GM21737 (cell line): Measurements from ENCODE around the gene NOS1.

Experiments used
- ATAC-seq: cut with Tn5 transposase; IDR thresholded peaks from one replicate; pipeline ENCODE4 v1.9.1; 2021; ENCODE audit warnings: mild to moderate bottlenecking, moderate library complexity; ENCODE audit not compliant: unreplicated experiment

NOS1 gene

DNA sequence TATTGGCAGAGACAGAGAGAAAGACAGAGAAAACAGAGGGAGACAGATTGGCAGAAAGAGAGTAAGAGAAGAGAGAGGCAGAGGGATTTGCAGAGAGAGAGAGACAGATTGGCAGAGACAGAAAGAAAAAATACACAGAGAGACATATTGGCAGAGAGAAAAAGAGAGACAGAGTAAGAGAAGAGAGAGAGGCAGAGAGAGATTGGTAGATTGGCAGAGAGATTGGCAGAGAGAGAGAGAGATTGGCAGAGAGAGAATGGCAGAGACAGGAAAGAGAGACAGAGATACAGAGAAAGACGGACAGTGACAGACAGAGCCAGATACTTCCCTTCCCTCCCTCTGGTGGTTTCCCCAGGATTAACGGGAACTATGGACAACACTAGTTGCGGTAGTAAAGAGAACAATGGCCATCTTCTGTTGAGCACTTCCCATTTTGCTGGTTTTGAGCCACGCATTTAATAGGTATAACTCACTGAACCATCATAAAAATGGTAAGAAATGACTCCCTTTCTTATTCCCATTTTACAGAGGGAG, 2.6 kb upstream of the NOS1 start:
- no peak for ATAC-seq

- no peak for ATAC-seq
Observed at GRCh38 chr12:117363056-117363662, 1.7 kb upstream of the NOS1 start.

DNA sequence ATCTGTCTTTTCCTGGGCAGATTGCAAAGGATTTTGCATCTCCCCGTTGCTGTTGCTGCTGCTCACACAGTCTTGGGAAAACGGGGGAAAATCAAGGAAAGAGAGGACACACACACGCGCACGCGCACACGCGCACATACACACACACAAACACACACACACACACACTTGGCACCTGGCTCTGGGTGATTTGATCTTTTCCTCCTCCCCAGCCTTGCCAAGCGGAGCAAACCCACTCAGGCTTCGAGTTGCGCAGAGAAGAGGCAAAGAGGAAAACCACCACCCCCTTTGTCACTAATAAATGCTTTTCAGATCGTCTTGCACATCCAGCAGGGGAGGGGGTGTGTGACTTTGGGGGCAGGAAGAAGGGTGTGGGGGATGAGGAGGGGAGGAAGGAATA, 965 bp upstream of the NOS1 start:
- ATAC-seq: no peak

DNA sequence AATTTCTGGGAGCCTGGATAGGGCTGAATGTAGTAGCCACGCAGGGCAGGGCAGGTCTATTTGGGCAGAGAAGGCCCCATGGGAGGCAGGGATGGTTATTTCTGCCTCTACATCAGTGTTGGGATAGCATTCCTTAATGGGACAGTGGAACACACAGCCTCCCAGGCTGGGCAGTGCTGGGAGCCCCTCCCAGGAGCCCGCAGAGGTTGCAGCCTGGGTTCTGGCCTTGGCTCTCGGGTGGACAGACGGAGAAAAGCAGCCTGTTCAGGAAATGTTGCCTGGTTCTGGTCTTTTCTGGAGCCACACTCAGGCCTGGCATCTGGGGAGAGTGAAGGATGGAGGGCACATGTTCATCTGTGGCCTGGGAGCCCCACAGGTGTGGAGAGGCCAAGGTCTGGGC, 479 bp upstream of the NOS1 start:
- no peak for ATAC-seq

DNA sequence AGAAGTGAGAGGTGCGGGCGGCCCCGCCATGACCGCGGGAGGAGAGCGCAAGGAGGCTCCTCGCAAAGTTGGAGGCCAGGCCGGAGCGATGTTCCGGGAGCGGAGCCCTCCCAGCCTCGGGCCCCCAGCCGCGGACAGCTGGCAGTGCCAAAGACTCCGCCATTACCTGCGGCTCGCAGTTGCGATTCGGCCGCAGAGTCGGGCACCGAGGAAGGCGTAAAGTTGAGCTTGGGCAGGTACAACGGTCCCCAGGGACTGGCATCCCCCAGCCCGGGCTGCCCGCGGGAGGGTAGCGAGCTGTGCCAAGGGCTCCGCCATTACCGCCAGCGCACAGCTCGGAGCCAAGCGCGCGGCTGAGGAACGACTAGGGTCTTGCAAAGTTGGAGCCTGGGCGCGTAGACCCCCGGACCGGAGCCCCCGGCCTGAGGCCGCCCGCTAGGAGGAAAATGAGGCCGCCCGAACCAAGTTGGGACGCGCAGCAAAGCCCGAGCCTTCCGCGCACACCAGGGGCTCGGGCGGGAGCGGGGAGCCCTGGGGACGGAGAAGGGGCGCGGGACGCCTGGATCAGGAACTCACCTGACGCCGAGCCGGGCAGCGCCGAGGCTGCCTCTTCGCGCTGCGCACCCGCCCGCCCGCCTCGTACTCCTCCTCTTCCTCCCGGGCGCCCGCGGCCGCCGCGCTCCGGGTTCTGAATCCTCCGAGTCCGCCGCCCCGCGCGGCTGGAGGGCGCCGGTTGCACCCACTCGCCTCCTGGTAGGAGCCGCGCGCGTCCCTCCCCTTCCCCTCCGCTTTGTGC, 677 bp downstream of the NOS1 start:
- no peak for ATAC-seq

DNA sequence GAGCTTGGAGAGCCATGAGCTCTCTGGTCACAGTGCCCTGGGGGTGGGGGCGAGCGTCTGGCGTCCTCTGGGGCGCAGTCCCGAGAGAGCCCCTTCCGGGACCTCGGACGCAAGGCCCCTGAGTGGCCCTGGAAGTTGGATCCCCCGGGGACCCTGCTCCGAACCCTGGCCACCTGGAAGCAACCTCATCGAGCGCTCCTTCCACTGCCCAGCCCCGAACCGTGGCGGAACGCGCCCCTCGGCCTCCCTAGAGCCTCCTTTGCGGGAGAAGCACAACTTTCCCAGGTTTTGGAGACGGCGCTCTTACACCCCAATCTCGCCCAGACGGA, 1.2 kb downstream of the NOS1 start:
- no peak for ATAC-seq

DNA sequence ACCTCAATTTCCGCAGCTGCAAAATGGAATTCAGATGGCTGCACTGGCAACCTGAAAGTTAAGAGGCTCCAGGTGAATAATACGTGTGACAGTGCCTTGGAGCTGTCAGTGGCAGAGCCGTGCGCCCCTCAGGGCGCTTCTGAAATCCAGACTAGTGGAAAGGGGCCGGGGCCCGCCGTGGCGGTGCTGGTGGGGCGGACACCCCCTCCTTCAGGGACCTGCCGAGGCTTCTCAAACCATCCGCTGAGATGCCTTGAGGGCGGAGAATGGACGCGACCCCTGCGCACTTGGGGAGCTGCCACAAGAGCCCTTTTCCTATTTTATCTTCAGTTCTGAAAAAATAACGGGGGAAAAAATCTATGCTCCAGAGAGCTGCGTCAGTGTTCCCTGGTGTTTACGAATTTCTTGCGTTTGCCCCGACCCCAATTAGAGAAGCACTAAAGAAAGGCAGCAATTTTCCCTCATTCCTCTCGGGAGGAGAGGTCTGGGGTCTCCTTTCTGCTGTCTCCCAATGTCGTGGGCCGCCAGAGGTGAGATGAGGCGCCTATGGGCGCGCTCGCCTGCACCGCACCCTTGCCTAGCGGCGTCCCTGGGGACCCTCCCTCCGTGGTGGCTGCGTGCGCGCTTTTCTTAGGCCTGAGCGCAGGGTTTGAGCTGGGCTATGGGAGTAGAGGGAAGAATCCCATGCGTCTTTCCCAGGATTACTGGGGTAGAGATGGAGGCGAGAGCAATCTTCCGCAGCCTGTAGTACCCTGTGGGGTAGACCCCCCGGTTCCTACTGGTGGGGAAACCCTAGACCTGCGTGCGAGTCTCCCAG, 2.2 kb downstream of the NOS1 start:
- no peak for ATAC-seq

GRCh38 chr12:117356048-117356447, 5.4 kb downstream of the NOS1 start:
- no peak for ATAC-seq

- no peak for ATAC-seq
Observed at GRCh38 chr12:117352883-117353282, 8.5 kb downstream of the NOS1 start.

GRCh38 chr12:117352206-117352605, 9.2 kb downstream of the NOS1 start:
- no peak for ATAC-seq

DNA sequence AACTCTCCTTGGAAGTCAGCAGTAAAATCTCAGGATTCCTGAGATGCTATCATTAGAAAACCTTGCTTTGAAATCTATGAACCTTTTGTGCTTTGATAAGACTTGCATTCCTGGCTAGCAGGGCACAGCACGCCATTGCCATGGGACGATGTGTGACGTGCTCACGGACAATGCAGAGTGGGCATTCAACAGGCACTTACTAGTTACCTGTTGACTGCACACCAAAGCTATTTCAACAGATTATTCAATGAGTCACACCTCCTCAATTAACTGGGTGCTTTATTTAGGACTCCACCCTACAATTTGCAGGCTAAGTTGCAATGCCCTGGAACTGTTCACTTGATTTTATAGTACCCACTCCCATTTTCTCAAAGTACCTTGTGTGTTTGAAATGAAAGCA, 11.3 kb downstream of the NOS1 start:
- ATAC-seq: no peak

GRCh38 chr12:117347588-117347987, 13.8 kb downstream of the NOS1 start:
- ATAC-seq: no peak

- ATAC-seq: no peak
Observed at GRCh38 chr12:117344716-117345115, 16.7 kb downstream of the NOS1 start.

DNA sequence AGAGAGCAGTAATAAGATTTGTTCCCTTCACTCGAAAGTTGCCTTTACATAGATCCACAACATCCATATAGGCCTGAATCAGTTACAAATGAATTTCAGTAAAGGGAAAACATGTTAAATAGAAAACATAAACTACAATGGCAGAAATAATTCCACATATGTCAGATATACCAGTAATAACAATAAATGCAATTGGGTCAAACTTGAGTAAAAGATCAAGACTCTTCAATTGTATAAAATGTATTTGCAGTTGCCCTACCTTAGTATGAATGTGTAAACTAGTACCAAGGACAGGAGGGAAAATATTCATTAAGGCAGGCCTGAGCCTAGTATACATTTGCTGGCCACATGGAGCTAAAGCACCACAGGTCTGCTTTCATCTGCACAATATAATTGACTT, 17.6 kb downstream of the NOS1 start:
- ATAC-seq: no peak

DNA sequence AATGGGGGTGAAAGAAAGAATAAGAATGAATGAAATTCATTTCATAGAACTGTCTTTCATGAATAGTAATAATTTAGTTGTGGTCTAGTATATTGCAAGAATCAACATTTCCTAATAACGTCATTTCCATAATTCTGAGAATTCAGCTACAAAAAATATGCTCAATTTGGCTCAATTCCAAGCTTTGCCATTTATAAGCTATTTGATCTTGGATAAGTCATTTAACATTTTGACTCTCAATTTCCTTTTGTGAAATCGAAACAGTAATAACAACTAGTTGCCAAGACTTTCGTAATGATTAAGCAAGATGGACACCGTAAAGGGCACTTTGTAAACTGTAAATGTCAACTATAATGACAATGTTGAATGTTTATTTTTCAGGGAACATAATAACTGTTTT, 18.1 kb downstream of the NOS1 start:
- no peak for ATAC-seq

DNA sequence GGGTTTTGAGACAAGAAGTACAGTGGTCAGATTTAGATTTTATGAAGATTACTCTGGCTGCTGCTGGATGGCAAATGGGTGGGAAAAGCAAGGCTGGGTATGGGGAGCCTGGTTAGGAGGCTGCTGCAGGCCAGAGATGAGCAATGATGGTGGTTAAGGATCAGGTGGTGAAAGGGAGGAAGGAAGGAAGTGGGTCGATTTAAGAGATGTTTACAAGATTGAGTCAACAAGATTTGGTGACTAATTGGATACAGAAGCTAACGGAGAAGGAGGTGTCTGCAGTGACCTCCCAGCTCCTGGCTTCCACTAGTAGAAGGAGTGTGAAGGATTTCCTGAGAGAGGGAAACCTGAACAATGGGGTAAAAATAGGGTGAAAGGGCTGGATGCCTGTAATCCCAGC, 18.7 kb downstream of the NOS1 start:
- ATAC-seq: no peak

GRCh38 chr12:117342247-117342646, 19.2 kb downstream of the NOS1 start:
- no peak for ATAC-seq

DNA sequence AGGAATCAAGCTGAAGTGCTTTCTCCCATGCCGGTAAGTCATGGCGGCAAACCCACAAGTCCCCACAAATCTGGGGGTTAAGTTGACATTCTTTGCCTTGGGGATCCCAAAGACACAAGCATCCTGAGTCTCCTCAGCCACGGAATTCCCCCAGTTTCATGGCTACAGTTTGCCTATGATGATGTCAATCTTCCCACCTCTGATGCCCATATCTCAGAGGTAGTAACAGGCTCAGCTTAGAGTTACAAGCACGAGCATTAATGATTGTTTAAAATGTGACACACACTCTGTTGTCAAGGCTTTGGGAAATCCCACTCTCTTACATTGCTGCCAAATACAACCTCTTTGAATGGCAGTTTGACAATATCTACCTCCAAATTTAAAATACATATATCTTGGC, 22.3 kb downstream of the NOS1 start:
- ATAC-seq: no peak

DNA sequence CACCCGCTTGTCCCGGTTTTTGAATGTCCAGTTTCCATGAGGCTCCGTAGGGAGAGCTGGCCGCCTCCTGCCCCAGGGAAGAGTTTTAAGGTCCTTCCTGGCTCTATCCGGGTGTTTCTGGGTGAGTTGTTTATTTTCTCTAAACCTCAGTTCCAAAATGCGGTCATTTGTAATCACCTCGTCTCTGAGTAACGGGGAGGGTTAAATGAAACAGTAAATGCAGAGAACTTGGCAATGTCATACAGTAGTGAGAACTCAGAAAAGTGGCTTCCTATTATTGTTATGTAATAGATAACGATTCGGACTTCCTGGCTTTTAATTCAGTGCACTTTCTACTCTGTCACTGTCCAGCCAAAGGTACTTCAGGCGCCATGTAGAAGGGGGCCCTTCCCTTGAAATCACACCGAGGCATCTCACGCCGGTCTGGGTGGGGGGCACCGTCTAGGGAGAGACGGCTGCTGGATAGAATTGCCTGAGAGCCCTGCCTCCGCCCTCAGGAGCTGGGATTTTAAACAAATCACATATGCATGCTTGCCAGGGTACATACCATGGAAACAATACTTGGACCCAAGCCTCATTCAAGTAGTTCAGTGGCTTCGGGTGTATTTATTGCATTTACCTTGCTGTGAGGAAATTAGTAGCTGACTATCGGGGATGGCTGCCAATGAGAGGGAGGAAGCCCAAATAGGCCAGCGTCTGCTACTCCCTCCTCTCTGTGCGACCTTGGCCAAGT, 26.4 kb downstream of the NOS1 start:
- ATAC-seq: no peak

DNA sequence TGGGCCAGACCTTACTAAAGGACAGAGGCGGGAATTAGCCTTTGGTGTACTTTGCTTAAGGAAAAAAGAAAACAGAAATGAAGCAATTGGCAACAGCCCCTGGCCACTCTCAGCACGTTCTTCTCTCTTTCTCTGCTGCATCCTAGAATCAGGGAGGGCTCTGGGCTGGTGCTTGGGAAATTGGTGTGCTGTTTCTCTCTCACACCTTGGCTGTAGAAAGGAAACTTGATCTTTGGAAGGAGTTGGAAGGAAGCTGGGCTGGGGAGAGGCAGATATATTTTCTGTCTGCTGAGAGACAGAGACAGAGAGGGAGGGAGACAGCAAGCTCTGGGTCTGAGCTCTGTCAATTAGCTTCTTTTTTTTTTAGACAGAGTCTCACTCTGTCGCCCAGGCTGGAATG, 27.4 kb downstream of the NOS1 start:
- no peak for ATAC-seq

DNA sequence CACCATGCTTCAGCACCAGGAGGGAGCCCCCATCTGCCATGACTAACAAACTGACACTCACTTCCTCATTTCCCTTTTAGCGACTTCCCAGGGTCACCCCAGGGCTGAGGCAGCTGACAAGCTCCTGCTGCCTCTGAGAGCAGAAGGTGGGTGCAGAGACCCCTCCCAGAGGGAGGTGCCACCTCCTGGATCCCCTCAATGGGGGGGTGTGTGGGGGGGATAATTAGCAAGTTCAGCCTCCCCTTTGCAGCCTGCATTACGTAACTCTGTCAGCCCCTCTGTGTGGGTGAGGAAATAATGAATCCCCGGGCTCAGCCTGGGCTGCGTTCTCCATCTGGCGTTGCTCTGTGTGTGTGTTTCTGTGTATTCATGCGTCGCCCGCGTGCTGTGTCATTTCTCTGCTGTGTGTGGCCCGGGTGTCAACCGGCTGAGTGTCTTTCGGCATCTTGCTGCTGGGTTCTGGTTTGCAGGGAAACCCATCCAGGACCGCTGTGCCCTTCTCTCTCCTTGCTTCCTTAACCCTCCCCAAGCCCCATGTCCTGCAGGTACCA, 28.0 kb downstream of the NOS1 start:
- no peak for ATAC-seq
